Measurements from ENCODE around the gene OR5H14. TPM values are rescaled to one million over a fixed set of nuclear protein-coding genes. Genes with fewer than 3 reads are reported as not detected.
"Not testable (repeated sequence)": the region's sequence is repeated elsewhere in the genome, so short reads cannot be mapped to it uniquely, and the experiment has no call there.

The OR5H14 gene
- total RNA-seq, 4 donors from 2014 or later, result not detected

DNA sequence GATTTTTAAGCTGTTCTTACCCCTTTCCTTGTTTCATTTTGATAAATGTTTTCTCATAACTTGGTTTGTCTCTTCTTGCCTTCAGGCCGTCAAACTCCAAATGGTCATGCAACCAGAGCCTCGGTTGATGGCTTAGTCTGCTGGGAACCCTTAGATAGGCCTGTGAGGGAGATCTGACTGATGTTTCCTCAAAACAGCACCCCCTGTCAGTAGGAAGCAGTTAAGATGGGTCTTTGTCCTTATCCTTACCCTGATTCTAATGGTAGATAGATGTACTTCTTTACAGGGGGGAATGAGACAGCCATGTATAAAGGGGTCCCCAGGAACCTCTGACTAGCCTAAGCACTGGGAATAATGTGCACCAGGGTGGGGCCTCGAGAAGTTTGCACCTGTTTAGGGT, 33.0 kb upstream of the OR5H14 start:
- 33 to 38% methylated on average over 3 of the region's 3 CpGs for WGBS, 2 donors
- no peak overlapping the region for H3K27ac ChIP-seq
- H3K36me3 ChIP-seq, result no peaks in the 10 kb centered on the region
- intact Hi-C loops (cut with DNase I), result no loop called here
- no peak overlapping the region for H3K4me3 ChIP-seq
- DNase-seq, result no peak
- no peaks in the 10 kb centered on the region for H3K4me1 ChIP-seq
- TF ChIP-seq POLR2A (IDR thresholded peaks at IDR 0.05), result no peak
- TF ChIP-seq, protein P1, sequence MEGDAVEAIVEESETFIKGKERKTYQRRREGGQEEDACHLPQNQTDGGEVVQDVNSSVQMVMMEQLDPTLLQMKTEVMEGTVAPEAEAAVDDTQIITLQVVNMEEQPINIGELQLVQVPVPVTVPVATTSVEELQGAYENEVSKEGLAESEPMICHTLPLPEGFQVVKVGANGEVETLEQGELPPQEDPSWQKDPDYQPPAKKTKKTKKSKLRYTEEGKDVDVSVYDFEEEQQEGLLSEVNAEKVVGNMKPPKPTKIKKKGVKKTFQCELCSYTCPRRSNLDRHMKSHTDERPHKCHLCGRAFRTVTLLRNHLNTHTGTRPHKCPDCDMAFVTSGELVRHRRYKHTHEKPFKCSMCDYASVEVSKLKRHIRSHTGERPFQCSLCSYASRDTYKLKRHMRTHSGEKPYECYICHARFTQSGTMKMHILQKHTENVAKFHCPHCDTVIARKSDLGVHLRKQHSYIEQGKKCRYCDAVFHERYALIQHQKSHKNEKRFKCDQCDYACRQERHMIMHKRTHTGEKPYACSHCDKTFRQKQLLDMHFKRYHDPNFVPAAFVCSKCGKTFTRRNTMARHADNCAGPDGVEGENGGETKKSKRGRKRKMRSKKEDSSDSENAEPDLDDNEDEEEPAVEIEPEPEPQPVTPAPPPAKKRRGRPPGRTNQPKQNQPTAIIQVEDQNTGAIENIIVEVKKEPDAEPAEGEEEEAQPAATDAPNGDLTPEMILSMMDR (IDR thresholded peaks at IDR 0.05), result no peak
- H3K27me3 ChIP-seq, result no peaks in the 10 kb centered on the region
- peaks cover 0 to 10% (median 4%) of the 10 kb centered on the region in 3 donors for H3K9me3 ChIP-seq

DNA sequence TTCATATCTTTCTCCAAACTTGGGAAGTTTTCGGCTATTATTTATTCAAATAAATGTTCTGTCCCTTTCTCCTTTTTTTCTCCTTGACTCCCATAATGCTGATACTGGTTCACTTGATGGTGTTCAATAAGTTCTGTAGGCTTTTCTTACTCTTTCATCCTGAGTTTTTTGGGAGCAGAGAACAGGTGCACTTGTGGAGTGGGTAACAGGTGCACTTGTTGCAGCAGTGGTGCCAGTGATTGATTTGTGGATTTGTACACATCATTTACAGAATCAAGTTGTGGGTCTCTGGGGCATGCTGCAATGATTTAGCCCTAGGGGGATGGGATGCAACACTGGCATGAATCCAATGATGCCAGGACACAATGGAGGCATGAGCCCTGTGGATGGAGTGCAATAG, 31.6 kb upstream of the OR5H14 start:
- TF ChIP-seq POLR2A (IDR thresholded peaks at IDR 0.05), result no peak
- TF ChIP-seq, protein P1 (IDR thresholded peaks at IDR 0.05), result no peak
- H3K27ac ChIP-seq, result no peak overlapping the region
- H3K4me3 ChIP-seq, result no peak overlapping the region
- no peak for DNase-seq
- 79 to 85% methylated on average over 1 of the region's 1 CpG for WGBS, 2 donors
- H3K4me1 ChIP-seq, result no peaks in the 10 kb centered on the region
- H3K9me3 ChIP-seq, result peaks cover 0 to 4% (median 0%) of the 10 kb centered on the region in 3 donors
- H3K27me3 ChIP-seq, result no peaks in the 10 kb centered on the region
- intact Hi-C loops (cut with DNase I), result no loop called here
- H3K36me3 ChIP-seq, result no peaks in the 10 kb centered on the region

DNA sequence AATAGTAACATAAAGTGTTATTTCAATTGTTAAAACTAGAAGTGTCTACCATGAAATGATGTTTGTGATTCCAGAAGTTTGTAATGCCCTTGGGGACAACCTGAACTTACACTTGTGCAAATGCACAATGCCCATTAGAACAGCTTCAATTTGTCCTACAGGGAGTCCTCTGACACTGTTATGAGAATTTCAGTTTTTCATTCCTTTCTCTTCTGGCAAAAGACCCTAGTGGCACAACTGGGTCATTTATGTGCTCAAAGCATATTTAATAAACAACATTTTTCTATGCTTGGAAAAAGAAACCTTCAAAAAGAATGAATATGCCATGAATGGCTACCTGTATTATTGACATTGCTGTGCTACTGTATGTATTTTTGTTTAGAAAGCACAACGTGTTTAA, 16.9 kb upstream of the OR5H14 start, which contains the start of gene OR5H1:
Gene OR5H1, plus strand, starts transcription at position 301 of the 400 bp plus-strand sequence. CDS start 1,977 bp downstream, outside the sequence.
- WGBS, 2 donors, result 50 to 67% methylated on average over 1 of the region's 1 CpG
- Histone ChIP-seq H3K9me3 (no peaks in the 10 kb centered on the region), H3K27ac (no peak within 1 kb of the TSS), H3K4me1 (no peaks in the 10 kb centered on the region), H3K27me3 (no peaks in the 10 kb centered on the region), H3K36me3 (no peaks in the 10 kb centered on the region), H3K4me3 (no peak within 1 kb of the TSS)
- DNase-seq, result no peak
- intact Hi-C loops (cut with DNase I), result no loop called here
- TF ChIP-seq POLR2A (IDR thresholded peaks at IDR 0.05), result no peak
- TF ChIP-seq, protein P1 (IDR thresholded peaks at IDR 0.05), result no peak

DNA sequence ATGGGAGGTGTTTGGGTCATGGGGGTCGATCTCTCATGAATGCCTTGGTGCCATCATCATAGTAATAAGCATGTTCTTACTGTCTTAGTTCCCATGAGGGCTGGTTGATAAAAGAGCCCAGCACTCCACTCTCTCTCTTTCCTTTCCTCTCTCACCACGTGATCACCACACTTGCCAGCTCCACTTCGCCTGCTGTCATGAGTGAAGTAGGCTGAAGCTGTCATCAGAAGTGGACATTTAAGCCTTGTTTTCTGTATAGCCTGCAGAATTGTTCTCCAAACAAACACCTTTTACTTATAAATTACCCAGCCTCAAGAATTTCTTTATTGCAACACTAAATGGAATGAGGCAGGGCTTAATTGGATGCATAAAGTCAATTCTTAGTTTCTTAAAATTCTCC, 10.6 kb upstream of the OR5H14 start:
- no peak for DNase-seq
- TF ChIP-seq, protein P1 (IDR thresholded peaks at IDR 0.05), result no peak
- TF ChIP-seq POLR2A (IDR thresholded peaks at IDR 0.05), result no peak
- Histone ChIP-seq H3K4me3 (no peak overlapping the region), H3K36me3 (no peaks in the 10 kb centered on the region), H3K9me3 (no peaks in the 10 kb centered on the region), H3K4me1 (no peaks in the 10 kb centered on the region), H3K27ac (no peak overlapping the region), H3K27me3 (no peaks in the 10 kb centered on the region)
- intact Hi-C loops (cut with DNase I), result no loop called here
- WGBS, 2 donors, result 35 to 59% methylated on average over 3 of the region's 3 CpGs

DNA sequence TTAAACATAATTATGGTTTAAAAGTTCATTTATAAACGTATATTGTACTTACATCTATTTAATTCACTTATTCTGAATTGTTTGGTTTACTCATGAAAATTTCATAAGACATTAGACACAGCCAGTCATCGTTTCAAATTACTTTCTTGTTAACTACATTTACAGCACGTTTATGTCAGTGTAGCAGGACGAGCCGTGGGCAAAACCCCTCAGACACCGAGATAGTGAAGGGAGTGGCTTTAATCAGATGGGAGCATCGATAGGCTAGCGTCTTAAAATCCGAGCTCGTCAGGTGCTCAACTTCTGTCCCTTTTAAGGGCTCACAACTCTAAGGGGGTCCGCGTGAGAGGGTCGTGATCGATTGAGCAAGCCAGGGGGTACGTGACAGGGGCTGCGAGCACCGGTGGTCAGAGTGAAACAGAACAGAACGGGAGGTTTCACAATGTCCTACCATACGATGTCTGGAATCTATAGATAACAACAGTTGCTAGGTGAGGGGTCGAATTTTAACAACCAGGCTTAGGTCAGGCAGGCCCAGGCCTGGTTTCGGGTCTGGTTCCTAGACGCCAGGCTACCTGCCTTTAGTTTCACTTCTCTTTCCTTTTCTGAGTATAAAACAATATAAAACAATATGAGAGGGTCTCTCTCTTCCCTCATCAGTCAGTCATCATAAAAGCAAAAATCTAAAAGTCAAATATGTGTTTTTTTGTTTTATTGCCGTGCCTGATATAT, 9.3 kb upstream of the OR5H14 start:
- H3K4me3 ChIP-seq; H3K9me3 ChIP-seq; H3K27ac ChIP-seq; H3K4me1 ChIP-seq; H3K36me3 ChIP-seq; DNase-seq; intact Hi-C loops (cut with DNase I); H3K27me3 ChIP-seq: not testable (repeated sequence)
- WGBS, 2 donors, result 76% methylated on average over 15 to 22 of the region's 23 CpGs

Measured in esophagus squamous epithelium (tissue), 5 donors.